Activated CD8-positive, alpha-beta T cell treated with anti-CD3 and anti-CD28 coated beads, Interleukin-2, amount 10 ng/mL, durations not matched to agents 7 days and 5 days (primary cell): Measurements from ENCODE around the gene EFS. TPM values are rescaled to one million over a fixed set of nuclear protein-coding genes. Genes with fewer than 3 reads are reported as not detected.
"Not testable (repeated sequence)": the region's sequence is repeated elsewhere in the genome, so short reads cannot be mapped to it uniquely, and the experiment has no call there.

Experiments
- ATAC-seq: fragments of 150-1000 bp; cut with Tn5 transposase; one replicate; pipeline ENCODE4 v1.10.0; 2021; ENCODE audit warnings: moderate library complexity
- CTCF ChIA-PET: fragments of 350-600 bp; sonication (Branson Sonifier 250); formaldehyde crosslinking; loops from one replicate; lab custom pipeline; 2021; ENCODE audit warnings: antibody characterized with exemption; lab: Charles Lee
- POLR2A ChIA-PET: fragments of 350-600 bp; sonication (Branson Sonifier 250); formaldehyde crosslinking; loops from one replicate; lab custom pipeline; 2021; ENCODE audit warnings: antibody characterized with exemption; lab: Charles Lee
- DNase-seq: peaks from one replicate; pipeline ENCODE4 v3.0.0-alpha.2; 2020
- H3K27ac Mint-ChIP-seq: one replicate; pipeline ENCODE4 v1.8.0; 2021; ENCODE audit warnings: mild to moderate bottlenecking, mixed read lengths
- H3K27me3 Mint-ChIP-seq: one replicate; pipeline ENCODE4 v1.8.0; 2021; ENCODE audit warnings: low read depth, mixed read lengths
- H3K36me3 Mint-ChIP-seq: one replicate; pipeline ENCODE4 v1.8.0; 2021; ENCODE audit warnings: low read depth, mixed read lengths
- H3K4me1 Mint-ChIP-seq: one replicate; pipeline ENCODE4 v1.8.0; 2021; ENCODE audit warnings: low read depth, mixed read lengths
- H3K4me3 Mint-ChIP-seq: one replicate; pipeline ENCODE4 v1.8.0; 2021; ENCODE audit warnings: mild to moderate bottlenecking, mixed read lengths
- H3K9me3 Mint-ChIP-seq: one replicate; pipeline ENCODE4 v1.8.0; 2022; ENCODE audit warnings: mixed read lengths; ENCODE audit not compliant: insufficient read depth
- total RNA-seq, 2 experiments: library from RNA; stranded (reverse); gene quantifications; one replicate each; pipeline ENCODE4 v1.2.3, GENCODE V29; 2021

The EFS gene
- total RNA-seq, 2 experiments from 2014 or later, result not detected

DNA sequence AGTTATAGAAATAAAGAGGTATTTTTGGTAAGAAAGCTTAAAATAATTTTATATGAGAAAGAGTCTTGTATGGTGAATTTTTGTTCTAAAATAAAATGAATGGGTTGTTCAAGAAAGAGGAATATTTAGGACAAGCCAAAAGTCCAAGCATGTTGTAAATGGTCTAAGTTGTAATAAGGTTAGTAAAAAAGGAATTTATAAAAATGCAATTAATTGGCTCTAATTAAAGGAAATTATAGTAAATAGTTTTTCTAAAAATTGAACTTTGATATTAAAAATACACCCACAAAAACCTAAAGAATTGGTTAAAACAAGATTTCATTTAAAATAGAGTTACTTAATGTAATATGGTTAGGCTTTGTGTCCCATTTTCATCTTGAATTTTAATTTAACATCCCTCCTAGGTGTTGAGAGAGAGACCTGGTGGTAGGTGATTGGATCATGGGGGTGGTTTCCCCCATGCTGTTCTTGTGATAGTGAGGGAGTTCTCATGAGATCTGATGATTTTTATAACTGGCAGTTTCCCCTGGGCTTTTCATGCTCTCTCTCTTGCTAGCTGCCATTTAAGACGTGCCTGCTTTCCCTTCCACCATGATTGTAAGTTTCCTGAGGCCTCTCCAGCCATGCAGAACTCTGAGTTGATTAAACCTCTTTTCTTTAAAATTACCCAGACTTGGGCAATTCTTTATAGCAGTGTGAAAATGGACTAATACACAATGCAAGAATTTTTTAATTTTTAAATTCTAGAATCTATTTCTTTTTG is 25.3 kb downstream of the EFS start:
- peaks cover 5% of the 10 kb centered on the region for H3K36me3 Mint-ChIP-seq
- CTCF ChIA-PET, result interaction anchor here (1.6 kb wide), 1 partner anchor 40 kb away, joined by 9 read pairs; no protein-coding TSS in a partner anchor
- POLR2A ChIA-PET, result no interaction called here
- H3K4me3 Mint-ChIP-seq, result no peak overlapping the region
- H3K9me3 Mint-ChIP-seq, result peaks cover 4% of the 10 kb centered on the region
- peaks cover 28% of the 10 kb centered on the region for H3K27me3 Mint-ChIP-seq
- DNase-seq, result no peak
- no peak for ATAC-seq
- no peaks in the 10 kb centered on the region for H3K4me1 Mint-ChIP-seq
- no peak overlapping the region for H3K27ac Mint-ChIP-seq

DNA sequence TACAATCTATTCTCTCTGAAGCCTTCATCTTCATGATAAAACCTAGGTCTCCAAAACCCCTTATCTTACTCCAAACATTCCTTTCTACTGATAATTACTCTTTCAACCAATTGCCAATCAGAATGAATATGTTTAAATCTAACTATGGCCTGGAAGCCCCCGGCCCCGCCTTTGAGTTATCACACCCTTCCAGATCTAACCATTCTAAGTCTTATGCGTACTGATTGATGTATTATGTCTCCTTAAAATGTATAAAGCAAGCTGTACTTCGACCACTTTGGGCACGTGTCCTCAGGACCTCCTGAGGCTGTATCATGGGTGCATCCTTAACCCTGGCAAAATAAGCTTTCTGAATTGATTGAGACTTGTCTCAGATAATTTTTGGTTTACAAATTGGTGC is 29.3 kb downstream of the EFS start:
- ChIA-PET CTCF (interaction anchor here (1.4 kb wide), 1 partner anchor 14 kb away, joined by 5 read pairs; the partner anchor contains the start of gene PABPN1), POLR2A (interaction anchor here (0.5 kb wide), 1 partner anchor 547 kb away, joined by 6 read pairs; no protein-coding TSS in a partner anchor)
- Mint-ChIP-seq H3K36me3 (peaks cover 5% of the 10 kb centered on the region), H3K4me3 (no peak overlapping the region), H3K27me3 (peaks cover 27% of the 10 kb centered on the region), H3K4me1 (no peaks in the 10 kb centered on the region), H3K9me3 (peaks cover 3% of the 10 kb centered on the region), H3K27ac (no peak overlapping the region)
- DNase-seq, result no peak
- ATAC-seq, result no peak

DNA sequence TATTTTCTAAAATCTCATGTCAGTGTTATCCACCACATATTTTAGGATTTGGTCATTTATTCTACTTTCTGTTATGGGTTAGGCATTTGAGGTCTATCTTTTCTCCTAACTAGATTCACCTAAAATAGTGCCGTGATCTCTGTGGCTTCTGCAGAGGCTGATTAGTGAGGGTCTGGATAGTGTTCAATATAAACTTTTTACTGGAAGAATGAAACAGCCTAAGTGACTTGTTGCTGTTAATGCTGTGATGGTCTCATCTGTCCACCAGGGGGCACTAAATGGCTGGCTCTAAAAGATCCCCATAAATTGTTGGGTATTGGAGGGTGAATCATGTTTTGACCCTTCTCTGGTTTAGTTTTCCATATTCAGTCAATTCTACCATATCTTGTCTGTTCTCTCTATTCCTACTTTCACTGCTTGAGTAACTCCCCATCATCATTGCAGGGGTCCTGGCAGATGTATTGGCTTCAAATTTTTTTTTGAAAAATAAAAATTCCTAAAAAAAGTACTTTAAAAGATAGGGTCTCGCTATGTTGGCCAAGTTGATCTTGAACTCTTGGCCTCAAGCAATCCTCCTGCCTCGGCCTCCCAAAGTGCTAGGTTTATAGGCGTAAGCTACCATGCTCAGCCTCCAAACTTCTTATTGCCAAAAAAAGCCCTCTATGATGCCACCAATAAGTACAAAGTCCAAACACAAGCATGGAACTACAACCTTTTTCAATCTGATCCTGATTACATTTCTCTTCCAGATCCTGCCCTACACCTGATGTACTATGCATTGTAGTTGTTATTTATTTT is 36.8 kb downstream of the EFS start:
- peaks cover 6% of the 10 kb centered on the region for H3K4me1 Mint-ChIP-seq
- no peaks in the 10 kb centered on the region for H3K27me3 Mint-ChIP-seq
- H3K27ac Mint-ChIP-seq, result no peak overlapping the region
- H3K9me3 Mint-ChIP-seq, result no peaks in the 10 kb centered on the region
- CTCF ChIA-PET, result interaction anchor here (0.6 to 6.5 kb wide), 9 partner anchors 8 to 232 kb away, joined by 3 to 87 read pairs (median 4); partner anchors contain the start of gene CMTM5
- H3K4me3 Mint-ChIP-seq, result no peak overlapping the region
- H3K36me3 Mint-ChIP-seq, result peaks cover 29% of the 10 kb centered on the region
- ATAC-seq (peak; percentile 68), DNase-seq (peak; percentile 79)
- POLR2A ChIA-PET, result no interaction called here

DNA sequence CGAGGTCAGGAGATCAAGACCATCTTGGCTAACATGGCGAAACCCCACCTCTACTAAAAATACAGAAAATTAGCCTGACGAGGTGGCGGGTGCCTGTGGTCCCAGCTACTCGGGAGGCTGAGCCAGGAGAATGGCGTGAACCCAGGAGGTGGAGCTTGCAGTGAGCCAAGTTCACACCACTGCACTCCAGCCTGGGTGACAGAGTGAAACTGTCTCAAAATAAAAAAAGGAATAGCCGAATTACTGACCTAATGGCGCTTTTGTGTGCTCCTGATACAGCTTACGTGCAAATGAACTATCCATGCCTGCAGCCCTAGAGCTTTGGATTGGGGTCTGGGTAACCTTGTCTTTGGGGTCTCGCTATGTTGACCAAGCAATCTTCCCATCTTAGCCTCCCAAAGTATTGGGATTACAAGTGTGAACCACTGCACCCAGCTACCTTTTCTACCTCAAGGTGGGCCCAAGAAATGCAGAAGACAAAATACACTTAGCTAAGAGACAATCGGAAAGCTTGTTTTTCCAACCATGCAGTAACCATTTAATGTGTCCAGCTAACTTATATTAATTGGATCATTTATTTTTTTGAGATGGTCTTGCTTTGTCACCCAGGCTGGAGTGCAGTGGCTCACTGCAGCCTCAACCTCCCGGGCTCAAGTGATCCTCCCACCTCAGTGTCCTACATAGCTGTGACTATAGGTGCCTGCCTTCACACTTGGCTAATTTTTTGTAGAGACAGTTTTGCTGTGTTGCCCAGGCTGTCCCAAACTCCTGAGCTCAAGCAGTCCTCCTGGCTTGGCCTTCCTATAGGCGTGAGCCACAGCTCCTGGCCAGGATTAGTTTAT is 38.3 kb downstream of the EFS start:
- no peaks in the 10 kb centered on the region for H3K27me3 Mint-ChIP-seq
- H3K27ac Mint-ChIP-seq, result no peak overlapping the region
- ChIA-PET CTCF (interaction anchor here (0.6 to 6.5 kb wide), 22 partner anchors 11 to 236 kb away, joined by 3 to 87 read pairs (median 3); partner anchors contain the start of genes ACIN1, C14orf119 and CMTM5), POLR2A (interaction anchor here (1.2 to 1.3 kb wide), 2 partner anchors 25 to 53 kb away, joined by 5 to 6 read pairs; partner anchors contain the start of gene PPP1R3E)
- peaks cover 42% of the 10 kb centered on the region for H3K36me3 Mint-ChIP-seq
- peaks cover 18% of the 10 kb centered on the region for H3K4me1 Mint-ChIP-seq
- H3K9me3 Mint-ChIP-seq, result no peaks in the 10 kb centered on the region
- no peak overlapping the region for H3K4me3 Mint-ChIP-seq
- ATAC-seq (no peak), DNase-seq (no peak)

DNA sequence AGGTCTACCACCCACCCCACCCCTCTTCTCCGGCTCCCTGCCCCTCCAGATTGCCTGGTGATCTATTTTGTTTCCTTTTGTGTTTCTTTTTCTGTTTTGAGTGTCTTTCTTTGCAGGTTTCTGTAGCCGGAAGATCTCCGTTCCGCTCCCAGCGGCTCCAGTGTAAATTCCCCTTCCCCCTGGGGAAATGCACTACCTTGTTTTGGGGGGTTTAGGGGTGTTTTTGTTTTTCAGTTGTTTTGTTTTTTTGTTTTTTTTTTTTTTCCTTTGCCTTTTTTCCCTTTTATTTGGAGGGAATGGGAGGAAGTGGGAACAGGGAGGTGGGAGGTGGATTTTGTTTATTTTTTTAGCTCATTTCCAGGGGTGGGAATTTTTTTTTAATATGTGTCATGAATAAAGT is 39.2 kb downstream of the EFS start:
- peaks cover 18% of the 10 kb centered on the region for H3K4me1 Mint-ChIP-seq
- ATAC-seq, DNase-seq, POLR2A ChIA-PET, H3K9me3 Mint-ChIP-seq, H3K27ac Mint-ChIP-seq, H3K27me3 Mint-ChIP-seq, H3K4me3 Mint-ChIP-seq: not testable (repeated sequence)
- peaks cover 42% of the 10 kb centered on the region for H3K36me3 Mint-ChIP-seq
- CTCF ChIA-PET, result interaction anchor here (6.5 kb wide), 1 partner anchor 55 kb away, joined by 87 read pairs; the partner anchor contains the start of gene CMTM5

DNA sequence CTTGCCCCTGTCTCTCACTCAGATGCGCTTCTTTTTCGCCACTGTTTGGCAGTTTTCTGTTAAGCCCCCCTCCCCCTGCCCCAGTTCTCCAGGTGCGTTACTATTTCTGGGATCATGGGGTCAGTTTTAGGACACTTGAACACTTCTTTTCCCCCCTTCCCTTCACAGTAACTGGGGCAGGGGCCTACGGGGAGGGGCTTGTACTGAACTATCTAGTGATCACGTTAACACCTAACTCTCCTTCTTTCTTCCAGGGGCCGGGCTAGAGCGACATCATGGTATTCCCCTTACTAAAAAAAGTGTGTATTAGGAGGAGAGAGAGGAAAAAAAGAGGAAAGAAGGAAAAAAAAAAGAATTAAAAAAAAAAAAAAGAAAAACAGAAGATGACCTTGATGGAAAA is 40.0 kb downstream of the EFS start:
- H3K4me3 Mint-ChIP-seq, result no peak overlapping the region
- no peak for ATAC-seq
- H3K36me3 Mint-ChIP-seq, result peaks cover 46% of the 10 kb centered on the region
- peaks cover 25% of the 10 kb centered on the region for H3K4me1 Mint-ChIP-seq
- CTCF ChIA-PET, result interaction anchor here (0.7 to 6.5 kb wide), 2 partner anchors 56 to 230 kb away, joined by 3 to 87 read pairs; partner anchors contain the start of genes ACIN1 and CMTM5
- no peaks in the 10 kb centered on the region for H3K27me3 Mint-ChIP-seq
- H3K27ac Mint-ChIP-seq, result no peak overlapping the region
- DNase-seq, result no peak
- no peaks in the 10 kb centered on the region for H3K9me3 Mint-ChIP-seq
- POLR2A ChIA-PET, result interaction anchor here (0.9 kb wide), 1 partner anchor 23 kb away, joined by 4 read pairs; the partner anchor contains the start of gene PPP1R3E

GRCh38 chr14:23324455-23324846 is 40.5 kb downstream of the EFS start:
- Mint-ChIP-seq H3K4me1 (peaks cover 30% of the 10 kb centered on the region), H3K9me3 (no peaks in the 10 kb centered on the region), H3K27me3 (no peaks in the 10 kb centered on the region), H3K27ac (no peak overlapping the region), H3K4me3 (no peak overlapping the region), H3K36me3 (peaks cover 51% of the 10 kb centered on the region)
- DNase-seq, result no peak
- ATAC-seq, result no peak
- CTCF ChIA-PET, result interaction anchor here (0.7 to 6.5 kb wide), 2 partner anchors 56 to 229 kb away, joined by 3 to 87 read pairs; partner anchors contain the start of genes ACIN1 and CMTM5
- POLR2A ChIA-PET, result interaction anchor here (0.9 kb wide), 1 partner anchor 22 kb away, joined by 4 read pairs; the partner anchor contains the start of gene PPP1R3E

DNA sequence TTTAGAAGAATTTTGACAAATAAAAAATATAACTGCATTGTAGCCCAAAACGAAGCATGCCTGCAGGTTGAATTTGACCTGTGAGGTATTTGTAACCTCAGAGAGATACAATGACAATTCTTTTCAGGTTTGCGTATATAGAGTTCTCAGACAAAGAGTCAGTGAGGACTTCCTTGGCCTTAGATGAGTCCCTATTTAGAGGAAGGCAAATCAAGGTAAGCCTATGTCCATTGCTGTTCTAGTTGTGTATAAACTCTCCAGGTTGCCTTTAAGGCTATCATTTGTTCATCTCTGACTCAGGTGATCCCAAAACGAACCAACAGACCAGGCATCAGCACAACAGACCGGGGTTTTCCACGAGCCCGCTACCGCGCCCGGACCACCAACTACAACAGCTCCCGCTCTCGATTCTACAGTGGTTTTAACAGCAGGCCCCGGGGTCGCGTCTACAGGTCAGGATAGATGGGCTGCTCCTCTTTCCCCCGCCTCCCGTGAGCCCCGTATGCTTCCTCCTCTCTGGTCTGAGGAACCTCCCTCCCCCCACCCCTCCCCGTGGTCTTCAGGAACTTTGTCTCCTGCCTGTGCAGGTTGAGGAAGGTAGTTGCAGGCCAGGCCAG is 41.0 kb downstream of the EFS start:
- Mint-ChIP-seq H3K9me3 (no peaks in the 10 kb centered on the region), H3K4me3 (no peak overlapping the region), H3K27ac (no peak overlapping the region), H3K27me3 (no peaks in the 10 kb centered on the region), H3K4me1 (peaks cover 33% of the 10 kb centered on the region), H3K36me3 (peaks cover 51% of the 10 kb centered on the region)
- DNase-seq (no peak), ATAC-seq (no peak)
- ChIA-PET POLR2A (interaction anchor here (0.9 kb wide), 1 partner anchor 22 kb away, joined by 4 read pairs; the partner anchor contains the start of gene PPP1R3E), CTCF (interaction anchor here (3.0 to 6.5 kb wide), 4 partner anchors 22 to 57 kb away, joined by 15 to 87 read pairs (median 54); partner anchors contain the start of genes CMTM5 and PPP1R3E)

- ChIA-PET POLR2A (interaction anchor here (0.6 to 6.2 kb wide), 12 partner anchors 14 to 1370 kb away, joined by 3 to 115 read pairs (median 6); partner anchors contain the start of genes CMTM5, HOMEZ, PPP1R3E and THTPA), CTCF (interaction anchor here (0.7 to 4.8 kb wide), 13 partner anchors 12 to 254 kb away, joined by 3 to 75 read pairs (median 8); partner anchors contain the start of genes HOMEZ and PPP1R3E)
- Mint-ChIP-seq H3K27me3 (no peaks in the 10 kb centered on the region), H3K9me3 (no peaks in the 10 kb centered on the region), H3K4me3 (peak overlapping the region; percentile 92), H3K36me3 (peaks cover 51% of the 10 kb centered on the region), H3K27ac (peak overlapping the region; percentile 91), H3K4me1 (peaks cover 33% of the 10 kb centered on the region)
- no peak for DNase-seq
- ATAC-seq, result no peak
These were observed 42.1 kb downstream of the EFS start for GRCh38 chr14:23322568-23323517.
